Glutamatergic neuron (in vitro differentiated cells): ENCODE measurements around the gene GAPVD1. TPM values are rescaled to one million over a fixed set of nuclear protein-coding genes. Genes with fewer than 3 reads are reported as not detected.
"Not testable (repeated sequence)": the region's sequence is repeated elsewhere in the genome, so short reads cannot be mapped to it uniquely, and the experiment has no call there.

Experiments used
- DNase-seq: peaks from one replicate; pipeline ENCODE4 v3.0.0; 2022
- H3K27ac Mint-ChIP-seq: one replicate; pipeline ENCODE4 v1.8.0; 2020; ENCODE audit warnings: mild to moderate bottlenecking, mixed read lengths, inconsistent platforms; ENCODE audit not compliant: unreplicated experiment
- H3K27me3 Mint-ChIP-seq: one replicate; pipeline ENCODE4 v1.8.0; 2020; ENCODE audit warnings: mild to moderate bottlenecking, moderate library complexity, mixed read lengths, inconsistent platforms; ENCODE audit not compliant: unreplicated experiment
- H3K36me3 Mint-ChIP-seq: one replicate; pipeline ENCODE4 v1.8.0; 2020; ENCODE audit warnings: mild to moderate bottlenecking, mixed read lengths, inconsistent platforms; ENCODE audit not compliant: unreplicated experiment
- H3K4me1 Mint-ChIP-seq: one replicate; pipeline ENCODE4 v1.8.0; 2020; ENCODE audit warnings: mild to moderate bottlenecking, low read depth, mixed read lengths, inconsistent platforms; ENCODE audit not compliant: unreplicated experiment
- H3K4me3 Mint-ChIP-seq: one replicate; pipeline ENCODE4 v1.8.0; 2020; ENCODE audit warnings: mild to moderate bottlenecking, mixed read lengths, inconsistent platforms; ENCODE audit not compliant: unreplicated experiment
- H3K9me3 Mint-ChIP-seq: one replicate; pipeline ENCODE4 v1.8.0; 2020; ENCODE audit warnings: mild to moderate bottlenecking, moderate library complexity, mixed read lengths, inconsistent platforms; ENCODE audit not compliant: unreplicated experiment
- CTCF ChIP-seq: fragments of 200-600 bp; sonication (generic); IDR thresholded peaks from one replicate; pipeline ENCODE4 v1.5.0; 2021; ENCODE audit not compliant: partially characterized antibody, unreplicated experiment
- long read RNA-seq: library from polyadenylated mRNA; unstranded; transcript quantifications from one replicate; pipeline ENCODE4 v2.0.0, GENCODE V29; 2020; ENCODE audit not compliant: unreplicated experiment
- total RNA-seq: library from RNA; stranded (reverse); fragmentation: NEBNext Ultra II Directional; extraction: Animal tissue kit (Norgen Biotek cat#: 25700); gene quantifications from one replicate; pipeline ENCODE4 v1.2.1, GENCODE V29; 2021; ENCODE audit not compliant: unreplicated experiment

Gene GAPVD1
- total RNA-seq, result 59.2 TPM
- long read RNA-seq, partial matches to known transcripts, result 7 of 20 reads
- long read RNA-seq, other reads (novel, unspliced or antisense), result 10 of 20 reads

GRCh38 chr9:125261501-125262293 lies at the start of gene GAPVD1:
Gene GAPVD1 (plus strand): TSS chr9:125261826. CDS start chr9:125298922, 37,096 bp downstream.
- TF ChIP-seq CTCF, result peak; percentile 26
- no peaks in the 10 kb centered on the region for H3K9me3 Mint-ChIP-seq
- peak within 1 kb of the TSS; percentile 88 for H3K27ac Mint-ChIP-seq
- H3K27me3 Mint-ChIP-seq, result peaks cover 2% of the 10 kb centered on the region
- H3K4me1 Mint-ChIP-seq, result peaks cover 16% of the 10 kb centered on the region
- H3K4me3 Mint-ChIP-seq, result peak within 1 kb of the TSS; percentile 98
- no peaks in the 10 kb centered on the region for H3K36me3 Mint-ChIP-seq
- peak; percentile 96 for DNase-seq

- TF ChIP-seq CTCF, result no peak
- no peak overlapping the region for H3K27ac Mint-ChIP-seq
Measured at GRCh38 chr9:125214186-125214585, 47.4 kb upstream of the GAPVD1 start.

GRCh38 chr9:125218621-125219020 lies 43.0 kb upstream of the GAPVD1 start:
- no peak for DNase-seq
- H3K27me3 Mint-ChIP-seq, result no peaks in the 10 kb centered on the region
- no peak overlapping the region for H3K27ac Mint-ChIP-seq
- H3K4me3 Mint-ChIP-seq, result no peak overlapping the region
- H3K4me1 Mint-ChIP-seq, result no peaks in the 10 kb centered on the region
- no peak for TF ChIP-seq CTCF
- H3K9me3 Mint-ChIP-seq, result no peaks in the 10 kb centered on the region
- no peaks in the 10 kb centered on the region for H3K36me3 Mint-ChIP-seq

More at GRCh38 chr9:125214186-125214585, 47.4 kb upstream of the GAPVD1 start:
- H3K27me3 Mint-ChIP-seq, result no peaks in the 10 kb centered on the region
- no peak overlapping the region for H3K4me3 Mint-ChIP-seq
- H3K9me3 Mint-ChIP-seq, result no peaks in the 10 kb centered on the region
- no peaks in the 10 kb centered on the region for H3K4me1 Mint-ChIP-seq
- DNase-seq, result no peak
- no peaks in the 10 kb centered on the region for H3K36me3 Mint-ChIP-seq

- not testable (repeated sequence) for H3K27me3 Mint-ChIP-seq, H3K9me3 Mint-ChIP-seq, H3K4me1 Mint-ChIP-seq, H3K27ac Mint-ChIP-seq, H3K36me3 Mint-ChIP-seq, H3K4me3 Mint-ChIP-seq, DNase-seq
Measured at GRCh38 chr9:125224858-125225257, 36.8 kb upstream of the GAPVD1 start.

GRCh38 chr9:125227761-125228160 lies 33.9 kb upstream of the GAPVD1 start:
- H3K36me3 Mint-ChIP-seq, result no peaks in the 10 kb centered on the region
- no peak for DNase-seq
- H3K4me1 Mint-ChIP-seq, result peaks cover 4% of the 10 kb centered on the region
- H3K9me3 Mint-ChIP-seq, result no peaks in the 10 kb centered on the region
- TF ChIP-seq CTCF, result no peak
- H3K27me3 Mint-ChIP-seq, result no peaks in the 10 kb centered on the region
- no peak overlapping the region for H3K4me3 Mint-ChIP-seq
- H3K27ac Mint-ChIP-seq, result no peak overlapping the region
